ENCODE data around the gene STRN.

GRCh38 chr2:36963106-36963505 is 3.2 kb downstream of the STRN start:
- TF ChIP-seq SUZ12 (IDR thresholded peaks at IDR 0.05; ENCODE audit: unreplicated experiment) (no peak), EGR1 (IDR thresholded peaks at IDR 0.05; ENCODE audit: borderline replicate concordance in 1 of 2, low read depth in 2 of 2, low read length in 2 of 2) (no peak), CREB1 (IDR thresholded peaks at IDR 0.05; ENCODE audit: low read depth) (no peak), CTCF (IDR thresholded peaks at IDR 0.05 in 2 of 3, conservative IDR thresholded peaks at IDR 0.05 in 1 of 3; ENCODE audit: control insufficient read depth in 2 of 3, extremely low read depth in 1 of 3, insufficient read depth in 1 of 3, low read depth in 3 of 3, low read length in 3 of 3) (no peak), EZH2 (IDR thresholded peaks at IDR 0.05; ENCODE audit: borderline replicate concordance, control insufficient read depth, low read depth, low read length) (no peak), HSF1 (IDR thresholded peaks at IDR 0.05; ENCODE audit: low read depth, low read length) (no peak), RBBP5 (conservative IDR thresholded peaks at IDR 0.05) (no peak), ATF7 (IDR thresholded peaks at IDR 0.05; ENCODE audit: low read depth) (no peak), CREM (IDR thresholded peaks at IDR 0.05; ENCODE audit: low read depth) (no peak)

Measured in GM12878 (cell line).